ENCODE measurements around the gene RUNX2. TPM values are rescaled to one million over a fixed set of nuclear protein-coding genes. Genes with fewer than 3 reads are reported as not detected.

The RUNX2 gene
- total and polyA plus RNA-seq, 2 of the 8 experiments (the other 6 are each of a cell fraction or from before 2014, with no cell fraction given), result 0.26 to 1.2 TPM

DNA sequence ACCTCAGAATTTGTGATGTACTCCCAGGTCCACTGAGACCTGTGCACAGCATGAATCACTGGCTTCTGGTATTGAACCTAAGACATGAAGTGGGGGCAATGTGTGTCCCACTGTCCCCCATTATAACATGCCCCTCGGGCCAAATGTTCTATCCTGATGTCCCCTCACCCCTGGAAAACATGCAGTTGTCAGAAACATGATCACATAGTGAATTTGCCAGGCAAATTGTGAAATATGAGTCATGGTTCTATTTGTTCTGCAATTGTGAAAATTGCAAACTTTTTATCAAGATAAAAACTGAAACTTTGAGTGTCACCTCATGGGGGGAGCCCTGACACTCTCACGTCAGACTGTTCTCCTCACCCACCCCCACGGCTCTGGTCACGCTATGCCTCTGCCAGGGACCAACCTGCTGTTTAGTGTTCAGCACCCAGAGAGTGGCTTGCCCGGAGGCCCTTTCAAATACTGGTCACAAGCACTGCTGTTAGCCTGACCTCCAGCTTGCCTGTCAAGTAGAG, 382.2 kb downstream of the RUNX2 start:
- H2BK12ac ChIP-seq (ENCODE audit: low read depth, low read length), result no peak overlapping the region
- no peak overlapping the region for H2AFZ ChIP-seq (ENCODE audit: low read length)
- DNase-seq (ENCODE audit: low read depth in 1 of 2, low spot score in 2 of 2) (no peak), FAIRE-seq (no peak)
- no peaks in the 10 kb centered on the region for H3K79me2 ChIP-seq (ENCODE audit: control insufficient read depth in 1 of 2, insufficient read depth in 2 of 2, low read length in 2 of 2)
- H3K14ac ChIP-seq (ENCODE audit: insufficient read length), result no peak overlapping the region
- no peak overlapping the region for H4K8ac ChIP-seq (ENCODE audit: extremely low read depth, insufficient read depth, low read length)
- no peak overlapping the region for H3K56ac ChIP-seq (replicated peaks; ENCODE audit: insufficient read length, low read depth, low read length)
- H2BK120ac ChIP-seq (replicated peaks; ENCODE audit: low read depth, low read length), result no peak overlapping the region
- no peaks in the 10 kb centered on the region for H3K9me3 ChIP-seq (ENCODE audit: insufficient read depth in 2 of 2, low read depth in 1 of 2, low read length in 1 of 2)
- no peaks in the 10 kb centered on the region for H3K79me1 ChIP-seq (ENCODE audit: low read depth, low read length)
- H3K36me3 ChIP-seq (ENCODE audit: control insufficient read depth in 2 of 4, insufficient read depth in 4 of 4, low read length in 3 of 4), result no peaks in the 10 kb centered on the region
- no peak overlapping the region for H4K5ac ChIP-seq (ENCODE audit: insufficient read length, low read depth, low read length)
- H3K9ac ChIP-seq (replicated peaks in 1 of 4; ENCODE audit: extremely low read depth in 1 of 4, low read depth in 3 of 4, low read length in 3 of 4), result no peak overlapping the region
- H2AK5ac ChIP-seq (ENCODE audit: low read depth, low read length), result no peak overlapping the region
- ChIA-PET CTCF (ENCODE audit: partially characterized antibody) (no interaction called here), POLR2A (ENCODE audit: partially characterized antibody) (no interaction called here)
- H2BK5ac ChIP-seq (ENCODE audit: low read depth, low read length), result no peak overlapping the region
- no peak overlapping the region for H4K91ac ChIP-seq (replicated peaks; ENCODE audit: insufficient read length, low read length)
- no peak overlapping the region for H2BK15ac ChIP-seq (ENCODE audit: low read length)
- peaks cover 0 to 2% (median 0%) of the 10 kb centered on the region in 4 experiments; a peak in 1 of 7 replicates for H3K27me3 ChIP-seq (replicated peaks in 1 of 4; ENCODE audit: control insufficient read depth in 3 of 4, extremely low read depth in 1 of 4, insufficient read depth in 3 of 4, low read length in 3 of 4)
- no peak overlapping the region for H3K27ac ChIP-seq (ENCODE audit: low read depth, low read length)
- H3K4me3 ChIP-seq (ENCODE audit: extremely low read depth in 1 of 4, insufficient read depth in 2 of 4, low read depth in 3 of 4, low read length in 4 of 4), result no peak overlapping the region
- H3K4ac ChIP-seq (replicated peaks; ENCODE audit: insufficient read length, low read depth, low read length), result no peak overlapping the region
- 81% methylated on average over 5 of the region's 5 CpGs; no CpG with 5 or more reads in 1 of the 2 experiments for WGBS, 2 experiments (ENCODE audit: extremely low coverage in 1 of 2, insufficient coverage in 1 of 2, insufficient read length in 1 of 2, insufficient replicate concordance in 2 of 2, low coverage in 1 of 2, low lambda C conversion rate in 2 of 2, missing lambda C conversion rate in 1 of 2)
- H2BK20ac ChIP-seq (ENCODE audit: low read length), result no peak overlapping the region
- no peaks in the 10 kb centered on the region for H3K23me2 ChIP-seq (ENCODE audit: low read depth, low read length)
- H3K23ac ChIP-seq (ENCODE audit: insufficient read length), result no peak overlapping the region
- no peak overlapping the region for H3K18ac ChIP-seq (ENCODE audit: extremely low read depth, low read length)
- no peaks in the 10 kb centered on the region for H4K20me1 ChIP-seq (replicated peaks in 1 of 2; ENCODE audit: control insufficient read depth in 1 of 2, insufficient read depth in 2 of 2, low read length in 2 of 2)
- 0 out of 7 replicates have a peak, but pooled peaks cover 0 to 2% (median 0%) of the 10 kb centered on the region in 4 experiments for H3K4me1 ChIP-seq (replicated peaks in 1 of 4; ENCODE audit: control insufficient read depth in 3 of 4, insufficient read depth in 4 of 4, low read length in 3 of 4)
- H3K4me2 ChIP-seq (ENCODE audit: insufficient read depth in 1 of 2, low read depth in 2 of 2, low read length in 2 of 2), result no peak overlapping the region

Data from H1 (cell line).